ENCODE measurements around the gene TLE4. TPM values are rescaled to one million over a fixed set of nuclear protein-coding genes. Genes with fewer than 3 reads are reported as not detected.

Gene TLE4
- total and polyA plus RNA-seq, 2 donors (not counting 1 experiment from before 2014, with no cell fraction given) = 34.7 to 57.3 TPM

- no peak overlapping the region for H3K9ac ChIP-seq (ENCODE audit: low read length)
- H3K4me2 ChIP-seq (replicated peaks; ENCODE audit: low read depth, low read length, poor library complexity, severe bottlenecking) = no peak overlapping the region
- ChIA-PET POLR2A (no interaction called here), CTCF (no interaction called here)
- H3K27me3 Mint-ChIP-seq = peaks cover 6% of the 10 kb centered on the region
- H4K20me1 ChIP-seq (ENCODE audit: control insufficient read depth, insufficient read depth, low read length, poor library complexity, severe bottlenecking) = no peaks in the 10 kb centered on the region
- no peak overlapping the region for H3K4me3 Mint-ChIP-seq
- peaks cover 2% of the 10 kb centered on the region for H3K9me3 Mint-ChIP-seq (ENCODE audit: insufficient read depth)
- H3K4me1 ChIP-seq (ENCODE audit: control insufficient read depth in 2 of 2, insufficient read depth in 2 of 2, low read length in 2 of 2) = no peaks in the 10 kb centered on the region
- WGBS (ENCODE audit: insufficient coverage) = 87% methylated on average over 2 of the region's 5 CpGs
- H3K27me3 ChIP-seq (replicated peaks in 1 of 4; ENCODE audit: control extremely low read depth in 1 of 4, control insufficient read depth in 3 of 4, insufficient read depth in 4 of 4, low read length in 3 of 4) = no peaks in the 10 kb centered on the region
- H3K27ac ChIP-seq (ENCODE audit: low read length in 2 of 2) = no peak overlapping the region
- intact Hi-C loops (cut with micrococcal nuclease) = no loop called here
- H3K9me3 ChIP-seq (ENCODE audit: control extremely low read depth in 1 of 3, control insufficient read depth in 2 of 3, insufficient read depth in 1 of 3, low read length in 2 of 3) = no peaks in the 10 kb centered on the region
- no peaks in the 10 kb centered on the region for H3K36me3 ChIP-seq (replicated peaks in 1 of 2; ENCODE audit: control extremely low read depth in 1 of 2, control insufficient read depth in 1 of 2, extremely low read depth in 1 of 2, insufficient read depth in 2 of 2, low read length in 1 of 2)
- ATAC-seq (ENCODE audit: low read depth) = no peak
- H3K4me1 Mint-ChIP-seq = no peaks in the 10 kb centered on the region
- no peaks in the 10 kb centered on the region for H3K79me2 ChIP-seq (ENCODE audit: control insufficient read depth, insufficient read depth, low read length)
- DNase-seq = no peak
- no peak for TF ChIP-seq CTCF (IDR thresholded peaks at IDR 0.05)
- no peak for TF ChIP-seq EZH2 (IDR thresholded peaks at IDR 0.05; ENCODE audit: borderline replicate concordance, insufficient read depth, low read depth, low read length, poor library complexity, severe bottlenecking)
- H3K4me3 ChIP-seq (ENCODE audit: control extremely low read depth in 1 of 5, extremely low read depth in 1 of 5, insufficient read depth in 1 of 5, low read depth in 2 of 5, low read length in 4 of 5) = no peak overlapping the region
- H2AFZ ChIP-seq (ENCODE audit: insufficient read depth, low read depth, low read length, poor library complexity, severe bottlenecking) = no peak overlapping the region
- H3K27ac Mint-ChIP-seq = no peak overlapping the region
Measured at GRCh38 chr9:79555474-79556089, 16.2 kb upstream of the TLE4 start.

- Histone ChIP-seq H3K4me2 (replicated peaks; ENCODE audit: low read depth, low read length, poor library complexity, severe bottlenecking) (no peak overlapping the region), H4K20me1 (ENCODE audit: control insufficient read depth, insufficient read depth, low read length, poor library complexity, severe bottlenecking) (no peaks in the 10 kb centered on the region), H3K9ac (ENCODE audit: low read length) (no peak overlapping the region), H3K79me2 (ENCODE audit: control insufficient read depth, insufficient read depth, low read length) (no peaks in the 10 kb centered on the region), H3K36me3 (replicated peaks in 1 of 2; ENCODE audit: control extremely low read depth in 1 of 2, control insufficient read depth in 1 of 2, extremely low read depth in 1 of 2, insufficient read depth in 2 of 2, low read length in 1 of 2) (no peaks in the 10 kb centered on the region), H3K27me3 (replicated peaks in 1 of 4; ENCODE audit: control extremely low read depth in 1 of 4, control insufficient read depth in 3 of 4, insufficient read depth in 4 of 4, low read length in 3 of 4) (peaks cover 0 to 3% (median 0%) of the 10 kb centered on the region in 4 experiments), H3K9me3 (ENCODE audit: control extremely low read depth in 1 of 3, control insufficient read depth in 2 of 3, insufficient read depth in 1 of 3, low read length in 2 of 3) (no peaks in the 10 kb centered on the region), H3K4me3 (ENCODE audit: control extremely low read depth in 1 of 5, extremely low read depth in 1 of 5, insufficient read depth in 1 of 5, low read depth in 2 of 5, low read length in 4 of 5) (no peak overlapping the region), H3K4me1 (ENCODE audit: control insufficient read depth in 2 of 2, insufficient read depth in 2 of 2, low read length in 2 of 2) (no peaks in the 10 kb centered on the region), H2AFZ (ENCODE audit: insufficient read depth, low read depth, low read length, poor library complexity, severe bottlenecking) (no peak overlapping the region), H3K27ac (ENCODE audit: low read length in 2 of 2) (no peak overlapping the region)
- POLR2A ChIA-PET = no interaction called here
- intact Hi-C loops (cut with micrococcal nuclease) = no loop called here
- Mint-ChIP-seq H3K9me3 (ENCODE audit: insufficient read depth) (no peaks in the 10 kb centered on the region), H3K4me3 (no peak overlapping the region), H3K4me1 (no peaks in the 10 kb centered on the region), H3K27ac (no peak overlapping the region), H3K27me3 (peaks cover 18% of the 10 kb centered on the region)
- CTCF ChIA-PET = interaction anchor here (1.3 kb wide), 1 partner anchor 81 kb away, joined by 3 read pairs; no protein-coding TSS in a partner anchor
- no peak for DNase-seq
- no peak for ATAC-seq (ENCODE audit: low read depth)
- 20% methylated on average over 1 of the region's 3 CpGs for WGBS (ENCODE audit: insufficient coverage)
- no peak for TF ChIP-seq CTCF (IDR thresholded peaks at IDR 0.05)
Measured at GRCh38 chr9:79559495-79560181, 12.1 kb upstream of the TLE4 start.

Data from B cell (primary cell).